Central memory CD8-positive, alpha-beta T cell (primary cell): ENCODE results near the gene TENT5C.

ENCODE experiments used
- ATAC-seq: fragments of 150-1000 bp; cut with Tn5 transposase; replicated peaks from 2 replicates; pipeline ENCODE4 v1.10.0; 2022; ENCODE audit warnings: mild to moderate bottlenecking, moderate FRiP score, moderate number of reproducible peaks; ENCODE audit not compliant: poor library complexity, severe bottlenecking; ENCODE audit errors: extremely low read depth
- DNase-seq, 2 donors: peaks; one replicate each; pipeline ENCODE4 v3.0.0; 2021; ENCODE audit warnings: low spot score in 2 of 2
- H3K27ac Mint-ChIP-seq: one replicate; pipeline ENCODE4 v1.8.0; 2022; ENCODE audit warnings: low read depth, mild to moderate bottlenecking, moderate library complexity, mixed read lengths
- H3K27me3 Mint-ChIP-seq: one replicate; pipeline ENCODE4 v1.8.0; 2022; ENCODE audit warnings: mixed read lengths
- H3K36me3 Mint-ChIP-seq: one replicate; pipeline ENCODE4 v1.8.0; 2022; ENCODE audit warnings: mild to moderate bottlenecking, moderate library complexity, mixed read lengths; ENCODE audit not compliant: insufficient read depth
- H3K4me1 Mint-ChIP-seq: one replicate; pipeline ENCODE4 v1.8.0; 2022; ENCODE audit warnings: mixed read lengths
- H3K4me3 Mint-ChIP-seq: one replicate; pipeline ENCODE4 v1.8.0; 2022; ENCODE audit warnings: mild to moderate bottlenecking, moderate library complexity, mixed read lengths
- H3K9me3 Mint-ChIP-seq: one replicate; pipeline ENCODE4 v1.8.0; 2022; ENCODE audit warnings: mixed read lengths

TENT5C gene

DNA sequence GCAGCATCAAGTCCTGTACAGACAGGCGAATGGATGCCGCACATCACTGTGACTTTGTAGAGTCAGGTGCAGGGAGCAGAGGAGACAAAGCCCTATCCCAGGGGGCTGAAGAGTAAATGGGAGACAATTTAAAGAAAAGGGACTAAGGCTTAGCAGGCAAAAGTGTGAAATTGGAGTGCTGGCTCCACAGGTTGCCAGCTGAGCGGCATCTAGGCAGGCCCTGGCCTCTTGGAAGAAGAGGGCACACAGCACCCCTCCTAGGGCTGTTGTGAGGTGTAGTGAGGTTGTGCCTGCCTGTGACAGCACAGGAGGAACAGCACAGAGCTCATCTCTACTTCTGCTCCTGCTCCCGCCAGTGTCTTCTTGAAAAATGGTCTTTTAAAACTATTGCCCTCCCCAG lies 47.3 kb downstream of the TENT5C start:
- Mint-ChIP-seq H3K4me3 (peak overlapping the region; percentile 78), H3K27ac (peak overlapping the region; percentile 96), H3K9me3 (no peaks in the 10 kb centered on the region), H3K4me1 (peaks cover 89% of the 10 kb centered on the region), H3K27me3 (no peaks in the 10 kb centered on the region), H3K36me3 (peaks cover 20% of the 10 kb centered on the region)
- ATAC-seq (no peak), DNase-seq (no peak)

DNA sequence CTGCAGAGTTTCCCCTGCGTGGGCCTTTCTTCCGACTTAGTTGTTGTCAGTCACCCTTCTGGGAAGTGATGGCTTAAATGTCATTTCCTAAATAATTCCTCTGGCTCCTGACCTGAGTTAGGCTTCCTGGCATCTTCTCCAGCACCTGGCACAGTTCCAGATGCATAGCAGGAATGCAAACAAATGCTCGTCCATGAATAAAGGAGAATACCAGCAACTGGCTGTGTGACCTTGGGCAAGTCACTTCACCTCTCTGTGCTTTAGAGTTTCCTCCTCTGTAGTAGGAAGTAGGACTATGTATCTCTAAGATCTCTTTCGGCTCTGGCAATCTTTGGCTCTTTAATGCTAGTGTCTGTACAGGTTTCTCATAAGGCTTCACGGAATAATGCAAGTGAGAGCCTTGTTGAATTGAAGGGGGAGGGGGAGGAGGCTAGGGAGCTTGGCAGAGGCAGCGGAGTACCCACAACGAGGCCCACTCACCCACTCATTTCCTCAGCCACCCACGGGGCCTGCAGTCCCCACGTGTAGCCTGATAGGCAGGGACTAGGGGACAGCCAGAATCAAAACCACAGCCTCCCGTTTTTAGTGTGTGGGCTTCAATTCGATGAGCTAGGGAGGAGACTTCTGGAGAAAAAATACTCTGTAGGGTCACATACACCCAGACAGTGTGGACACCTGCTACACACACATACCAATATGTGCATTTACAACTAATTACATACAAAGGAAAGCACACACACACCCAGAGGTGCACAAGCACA lies 48.1 kb downstream of the TENT5C start:
- DNase-seq (no peak), ATAC-seq (no peak)
- Mint-ChIP-seq H3K27me3 (no peaks in the 10 kb centered on the region), H3K27ac (peak overlapping the region; percentile 96), H3K4me3 (peak overlapping the region; percentile 78), H3K36me3 (peaks cover 23% of the 10 kb centered on the region), H3K9me3 (no peaks in the 10 kb centered on the region), H3K4me1 (peaks cover 91% of the 10 kb centered on the region)

DNA sequence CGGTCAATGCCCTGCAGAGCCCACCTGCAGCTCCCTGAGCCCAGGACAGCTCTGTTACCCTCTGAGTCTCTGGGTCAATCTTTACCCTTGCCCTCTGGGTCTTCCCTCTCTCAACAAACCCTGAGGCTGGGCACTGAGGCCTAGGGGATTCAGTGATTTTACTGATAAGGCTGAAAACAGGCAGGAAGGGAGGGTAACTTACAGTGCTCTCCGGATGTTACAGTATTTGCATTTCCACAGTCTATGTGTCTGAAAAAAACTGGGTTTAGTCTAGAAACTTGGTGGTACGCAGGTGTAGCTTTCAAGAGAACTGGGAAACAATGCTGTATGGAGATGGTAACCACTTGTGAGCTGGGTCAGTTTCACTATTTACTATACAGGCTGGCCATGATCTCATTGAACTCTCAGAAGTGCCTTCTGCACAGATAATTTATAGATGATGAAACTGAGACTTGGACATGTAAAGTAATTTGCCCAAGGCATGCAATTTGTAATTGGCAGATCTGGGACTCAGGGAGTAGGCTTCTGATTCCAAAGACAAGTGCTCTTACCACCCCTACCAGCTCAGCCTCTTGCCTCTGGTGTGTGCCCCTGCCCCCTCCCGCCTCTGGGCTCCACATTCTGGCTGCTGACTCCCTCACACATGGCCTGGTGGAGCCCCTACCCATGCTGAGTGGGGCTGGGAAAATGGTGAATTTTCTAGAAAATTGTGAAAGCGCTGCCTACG lies 48.8 kb downstream of the TENT5C start:
- no peak for DNase-seq
- Mint-ChIP-seq H3K27me3 (no peaks in the 10 kb centered on the region), H3K36me3 (peaks cover 23% of the 10 kb centered on the region), H3K4me3 (peak overlapping the region; percentile 78), H3K27ac (peak overlapping the region; percentile 96), H3K4me1 (peaks cover 92% of the 10 kb centered on the region), H3K9me3 (no peaks in the 10 kb centered on the region)
- ATAC-seq = peak; percentile 16

DNA sequence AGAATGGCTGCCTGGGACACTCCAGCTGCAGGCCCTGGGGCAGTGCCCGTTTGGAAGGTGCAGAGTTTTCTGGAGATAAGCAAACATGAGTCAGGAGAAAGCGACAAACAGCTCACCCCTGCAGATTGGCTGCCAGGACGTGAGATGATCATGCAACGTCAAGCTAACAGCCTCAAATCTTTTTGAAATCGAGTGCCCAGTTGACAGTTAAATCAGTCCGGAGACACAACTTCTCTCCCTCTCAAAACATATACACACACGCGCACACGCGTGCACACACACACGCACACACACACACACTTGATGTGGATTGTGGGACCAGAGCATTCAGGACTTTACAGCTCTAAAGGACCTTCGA lies 49.4 kb downstream of the TENT5C start:
- ATAC-seq (no peak), DNase-seq (no peak)
- peak overlapping the region; percentile 78 for H3K4me3 Mint-ChIP-seq
- H3K27me3 Mint-ChIP-seq = no peaks in the 10 kb centered on the region
- H3K4me1 Mint-ChIP-seq = peaks cover 96% of the 10 kb centered on the region
- no peaks in the 10 kb centered on the region for H3K9me3 Mint-ChIP-seq
- peaks cover 23% of the 10 kb centered on the region for H3K36me3 Mint-ChIP-seq
- peak overlapping the region; percentile 96 for H3K27ac Mint-ChIP-seq

DNA sequence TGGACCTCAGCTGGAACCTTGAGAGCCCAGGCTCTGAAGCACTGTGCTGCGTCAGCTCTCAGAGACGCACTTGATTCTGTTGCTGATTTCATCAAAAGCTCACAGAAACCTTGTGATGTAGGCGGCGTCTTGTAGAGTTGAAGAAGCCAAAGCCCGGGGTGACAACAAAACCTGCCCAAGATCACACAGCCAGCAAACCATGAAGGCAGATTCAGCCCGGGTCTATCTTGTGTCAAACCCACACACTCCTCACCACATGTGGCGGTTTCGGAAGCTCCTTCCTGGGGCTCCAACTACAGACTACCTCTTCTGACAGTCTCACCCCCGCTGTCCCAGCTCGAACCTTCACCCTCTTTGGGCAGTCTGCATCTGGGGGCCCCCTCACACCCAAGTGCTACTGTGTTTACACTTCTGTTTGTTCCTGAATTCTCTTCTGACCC lies 50.4 kb downstream of the TENT5C start:
- ATAC-seq (peak; percentile 71), DNase-seq (peak; percentile 73 to 89)
- Mint-ChIP-seq H3K27me3 (no peaks in the 10 kb centered on the region), H3K4me3 (peak overlapping the region; percentile 78), H3K9me3 (no peaks in the 10 kb centered on the region), H3K27ac (peak overlapping the region; percentile 96), H3K4me1 (peaks cover 96% of the 10 kb centered on the region), H3K36me3 (peaks cover 28% of the 10 kb centered on the region)

DNA sequence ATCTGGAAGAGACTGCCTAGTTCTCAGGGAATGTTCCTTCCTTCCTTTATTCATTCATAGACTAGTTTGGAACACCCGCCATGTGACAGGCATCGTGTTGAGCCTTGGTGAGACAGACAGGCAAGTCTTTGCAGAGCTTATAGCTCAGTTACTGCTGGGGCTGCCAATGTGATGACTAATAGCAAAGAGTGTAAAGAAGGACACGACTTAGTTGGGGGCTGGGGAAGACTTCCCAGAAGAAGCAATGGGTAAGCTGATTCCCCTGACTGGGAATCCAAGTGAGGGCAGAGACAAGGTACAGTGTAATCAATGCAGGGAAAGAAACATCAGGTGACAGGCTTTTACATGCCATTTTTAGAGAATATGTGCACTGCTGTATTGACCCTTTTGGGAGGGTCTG lies 51.2 kb downstream of the TENT5C start:
- ATAC-seq (peak; percentile 10), DNase-seq (no peak)
- Mint-ChIP-seq H3K27ac (peak overlapping the region; percentile 96), H3K9me3 (peaks cover 2% of the 10 kb centered on the region), H3K27me3 (no peaks in the 10 kb centered on the region), H3K4me1 (peaks cover 95% of the 10 kb centered on the region), H3K4me3 (peak overlapping the region; percentile 78), H3K36me3 (peaks cover 32% of the 10 kb centered on the region)

DNA sequence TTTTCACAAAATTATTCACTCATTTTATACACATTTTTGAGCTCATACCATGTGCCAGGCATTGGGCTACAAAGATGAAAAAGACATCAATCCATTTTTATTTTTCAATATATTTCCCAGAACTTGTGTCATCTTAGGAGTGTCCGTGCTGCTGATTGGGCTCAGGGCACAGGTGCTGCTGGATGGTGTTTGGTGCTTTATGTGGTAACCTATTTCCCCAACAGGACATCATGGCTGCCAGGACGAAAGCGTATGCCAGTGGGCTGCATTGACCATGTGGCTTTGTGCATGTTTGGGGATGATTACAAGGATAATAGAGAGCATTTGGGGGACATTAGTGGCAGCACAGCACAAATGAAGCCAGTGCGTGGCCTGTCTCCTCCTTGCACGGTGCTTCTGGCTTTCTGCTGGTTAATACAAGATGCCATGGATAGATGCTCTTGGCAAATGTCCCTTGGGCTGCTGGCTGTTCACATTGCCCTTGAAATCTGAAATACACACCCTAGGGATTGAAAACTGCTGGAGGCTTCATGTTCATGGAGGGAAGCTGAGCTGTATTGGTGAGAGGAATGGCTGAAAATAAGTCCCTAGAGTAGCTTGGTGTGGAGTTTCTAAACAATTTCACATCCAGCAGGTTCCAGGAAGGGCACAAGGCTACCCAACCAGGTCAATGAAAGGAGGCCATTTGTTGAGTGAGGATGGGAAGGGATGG lies 52.3 kb downstream of the TENT5C start:
- H3K4me1 Mint-ChIP-seq = peaks cover 90% of the 10 kb centered on the region
- no peaks in the 10 kb centered on the region for H3K27me3 Mint-ChIP-seq
- H3K27ac Mint-ChIP-seq = peak overlapping the region; percentile 98
- DNase-seq (no peak), ATAC-seq (no peak)
- peaks cover 5% of the 10 kb centered on the region for H3K9me3 Mint-ChIP-seq
- peak overlapping the region; percentile 61 for H3K4me3 Mint-ChIP-seq
- H3K36me3 Mint-ChIP-seq = peaks cover 32% of the 10 kb centered on the region

DNA sequence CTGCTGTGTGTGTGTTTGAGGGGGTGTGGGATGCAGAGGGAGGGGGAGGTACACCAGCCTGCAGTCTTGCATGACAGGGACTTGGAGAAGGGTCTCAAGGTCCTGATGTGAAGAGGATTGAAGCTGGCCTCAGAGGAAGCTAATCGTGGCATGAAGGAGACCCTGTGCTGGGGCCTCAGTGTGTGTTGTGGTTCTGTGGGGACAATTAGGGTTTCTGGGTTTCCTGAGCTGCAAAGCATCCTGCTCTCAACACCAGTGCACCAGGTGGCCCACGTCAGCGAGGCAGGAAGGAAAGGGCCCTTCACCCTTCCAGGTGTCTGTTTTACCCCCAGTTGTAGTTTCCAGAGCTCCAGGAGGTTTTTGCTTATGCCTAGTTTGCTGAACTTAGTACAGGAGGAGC lies 52.8 kb downstream of the TENT5C start:
- Mint-ChIP-seq H3K4me1 (peaks cover 90% of the 10 kb centered on the region), H3K4me3 (peak overlapping the region; percentile 61), H3K9me3 (peaks cover 5% of the 10 kb centered on the region), H3K27me3 (no peaks in the 10 kb centered on the region), H3K27ac (peak overlapping the region; percentile 98), H3K36me3 (peaks cover 32% of the 10 kb centered on the region)
- peak; percentile 63 to 79 for DNase-seq
- peak; percentile 49 for ATAC-seq

DNA sequence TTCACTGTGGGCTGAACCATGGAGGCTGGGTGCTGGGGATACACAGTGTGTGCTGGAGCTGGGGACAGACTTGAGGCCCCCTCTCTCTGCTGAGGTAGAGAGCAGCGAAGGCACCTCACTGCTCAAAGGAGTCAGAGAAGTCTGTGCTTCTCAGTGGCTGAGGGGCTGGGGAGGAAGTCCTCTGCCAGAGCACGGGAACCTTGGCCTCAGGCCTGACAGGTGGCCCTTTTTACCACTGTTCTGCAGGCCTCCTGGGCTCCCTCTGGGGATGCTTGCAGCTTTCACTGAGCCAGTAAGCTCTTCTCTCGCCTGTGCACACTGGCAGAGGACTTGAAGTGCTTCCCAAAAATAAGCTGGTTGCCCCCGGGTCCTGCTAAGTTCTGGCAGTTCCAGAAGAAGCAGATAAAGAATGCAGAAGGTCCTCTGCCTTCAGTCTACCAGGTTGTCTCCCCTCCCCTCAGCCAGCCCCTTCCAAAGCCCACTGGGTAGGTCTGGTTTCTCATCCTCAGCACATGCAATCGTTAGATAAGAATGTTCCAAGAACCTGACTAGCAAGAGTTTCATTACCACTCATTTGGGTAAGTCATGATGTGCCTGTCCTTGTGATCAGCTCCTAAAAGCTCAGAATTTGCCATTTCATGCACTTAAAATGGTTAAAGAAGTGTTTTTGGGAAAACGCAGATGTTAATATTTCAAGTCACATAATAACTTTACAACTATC lies 53.9 kb downstream of the TENT5C start:
- H3K9me3 Mint-ChIP-seq = peaks cover 5% of the 10 kb centered on the region
- peaks cover 90% of the 10 kb centered on the region for H3K4me1 Mint-ChIP-seq
- ATAC-seq = no peak
- H3K27me3 Mint-ChIP-seq = no peaks in the 10 kb centered on the region
- H3K27ac Mint-ChIP-seq = peak overlapping the region; percentile 98
- DNase-seq = no peak
- peaks cover 35% of the 10 kb centered on the region for H3K36me3 Mint-ChIP-seq
- peak overlapping the region; percentile 66 for H3K4me3 Mint-ChIP-seq

DNA sequence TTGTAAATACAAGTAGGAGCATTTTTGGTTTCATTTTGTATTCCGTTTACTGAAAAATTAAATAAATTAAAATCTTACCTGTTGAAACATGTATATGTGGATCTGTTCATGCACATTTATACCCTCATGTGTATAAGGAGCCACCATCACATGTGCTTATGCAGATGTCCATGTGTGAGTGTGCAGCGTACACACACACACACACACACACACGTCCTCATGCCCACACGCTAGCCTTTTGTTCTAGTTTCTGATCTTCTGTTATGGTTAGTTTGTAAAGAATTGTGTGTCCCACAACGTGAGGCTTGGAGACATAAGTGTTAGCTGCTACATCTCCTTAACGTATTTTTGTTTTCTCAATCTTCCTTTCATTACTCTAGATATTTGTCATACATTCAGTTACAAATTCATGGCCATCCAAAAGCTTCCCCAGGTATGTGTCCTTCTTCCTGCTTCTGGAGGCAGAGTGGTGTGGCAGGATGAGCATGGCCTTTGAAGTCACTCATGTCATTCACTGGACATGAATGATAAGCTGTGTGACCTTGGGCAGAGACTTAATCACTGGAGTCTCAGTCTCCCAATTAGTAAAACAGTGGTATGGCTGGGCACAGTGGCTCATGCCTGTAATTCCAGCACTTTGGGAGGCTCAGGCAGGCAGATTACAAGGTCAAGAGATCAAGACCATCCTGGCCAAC lies 54.6 kb downstream of the TENT5C start:
- no peaks in the 10 kb centered on the region for H3K27me3 Mint-ChIP-seq
- H3K9me3 Mint-ChIP-seq = peaks cover 5% of the 10 kb centered on the region
- H3K4me3 Mint-ChIP-seq = peak overlapping the region; percentile 66
- H3K36me3 Mint-ChIP-seq = peaks cover 32% of the 10 kb centered on the region
- peak overlapping the region; percentile 98 for H3K27ac Mint-ChIP-seq
- ATAC-seq (no peak), DNase-seq (no peak)
- H3K4me1 Mint-ChIP-seq = peaks cover 89% of the 10 kb centered on the region

DNA sequence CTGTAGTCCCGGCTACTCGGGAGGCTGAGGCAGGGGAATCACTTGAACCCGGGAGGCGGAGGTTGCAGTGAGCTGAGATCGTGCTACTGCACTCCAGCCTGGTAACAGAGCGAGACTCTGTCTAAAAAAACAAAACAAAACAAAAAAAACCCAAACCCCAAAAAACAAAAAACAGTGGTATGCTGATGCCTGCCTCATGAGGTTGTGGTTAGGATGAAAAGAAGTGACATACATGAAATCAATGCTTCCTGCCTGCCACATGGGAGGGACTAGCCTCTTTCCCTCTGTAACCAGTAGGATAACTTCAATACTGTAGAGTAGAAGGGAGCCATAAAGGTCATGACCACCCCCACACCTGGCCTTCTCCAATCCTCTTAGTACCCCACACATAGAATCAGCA lies 55.2 kb downstream of the TENT5C start:
- peak in 1 of 2 donors; percentile 58 for DNase-seq
- Mint-ChIP-seq H3K4me3 (peak overlapping the region; percentile 66), H3K27me3 (no peaks in the 10 kb centered on the region), H3K4me1 (peaks cover 89% of the 10 kb centered on the region), H3K36me3 (peaks cover 34% of the 10 kb centered on the region), H3K9me3 (peaks cover 5% of the 10 kb centered on the region), H3K27ac (peak overlapping the region; percentile 98)
- peak; percentile 34 for ATAC-seq

DNA sequence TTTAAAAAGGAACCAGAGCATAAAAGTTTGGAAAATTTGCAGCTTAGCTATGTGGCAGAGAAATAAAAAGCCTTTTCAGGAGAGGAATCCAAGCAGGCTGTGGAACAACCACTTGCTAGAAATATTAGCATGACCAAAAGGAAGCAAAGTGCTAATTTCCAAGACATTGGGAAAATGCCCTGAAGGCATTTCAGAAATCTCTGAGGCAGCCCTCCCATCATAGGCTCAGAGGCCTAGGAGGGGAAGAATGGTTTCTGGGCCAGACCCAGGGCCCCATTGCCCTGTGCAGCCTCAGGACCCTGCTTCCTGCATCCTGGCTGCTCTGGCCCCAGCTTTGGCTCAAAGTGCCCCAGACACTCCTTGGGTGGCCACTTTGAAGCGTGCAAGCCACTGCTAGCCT lies 56.8 kb downstream of the TENT5C start:
- H3K27me3 Mint-ChIP-seq = no peaks in the 10 kb centered on the region
- peak overlapping the region; percentile 98 for H3K27ac Mint-ChIP-seq
- H3K36me3 Mint-ChIP-seq = peaks cover 24% of the 10 kb centered on the region
- DNase-seq = no peak
- peak overlapping the region; percentile 2 for H3K4me3 Mint-ChIP-seq
- peaks cover 90% of the 10 kb centered on the region for H3K4me1 Mint-ChIP-seq
- no peak for ATAC-seq
- peaks cover 5% of the 10 kb centered on the region for H3K9me3 Mint-ChIP-seq
